HG02870 (cell line): ENCODE results near the gene EIF2B1.
"Not testable (repeated sequence)": the region's sequence is repeated elsewhere in the genome, so short reads cannot be mapped to it uniquely, and the experiment has no call there.

Source experiments
- ATAC-seq: cut with Tn5 transposase; IDR thresholded peaks from one replicate; pipeline ENCODE4 v1.9.1; 2021; ENCODE audit warnings: mild to moderate bottlenecking, moderate library complexity; ENCODE audit not compliant: unreplicated experiment

The EIF2B1 gene

DNA sequence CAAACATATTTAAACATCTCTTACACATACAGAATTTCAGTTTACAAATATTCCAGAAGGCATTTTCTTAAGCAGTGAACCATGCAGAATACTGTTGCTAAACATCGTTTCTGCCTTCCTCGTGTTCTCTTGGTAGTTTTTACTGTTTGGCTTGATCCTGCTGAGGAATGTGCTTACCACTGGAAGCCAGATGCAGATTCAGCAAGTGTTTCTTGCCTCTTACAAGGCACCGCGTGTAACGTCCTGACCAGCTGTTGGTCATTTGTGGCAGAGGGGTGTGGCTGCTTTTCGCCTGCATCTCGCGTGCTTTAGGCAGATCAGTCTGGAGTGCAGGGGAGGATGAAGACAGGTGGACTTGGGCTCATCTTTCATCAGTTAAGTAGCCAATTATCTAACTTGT, 12.4 kb downstream of the EIF2B1 start:
- no peak for ATAC-seq

DNA sequence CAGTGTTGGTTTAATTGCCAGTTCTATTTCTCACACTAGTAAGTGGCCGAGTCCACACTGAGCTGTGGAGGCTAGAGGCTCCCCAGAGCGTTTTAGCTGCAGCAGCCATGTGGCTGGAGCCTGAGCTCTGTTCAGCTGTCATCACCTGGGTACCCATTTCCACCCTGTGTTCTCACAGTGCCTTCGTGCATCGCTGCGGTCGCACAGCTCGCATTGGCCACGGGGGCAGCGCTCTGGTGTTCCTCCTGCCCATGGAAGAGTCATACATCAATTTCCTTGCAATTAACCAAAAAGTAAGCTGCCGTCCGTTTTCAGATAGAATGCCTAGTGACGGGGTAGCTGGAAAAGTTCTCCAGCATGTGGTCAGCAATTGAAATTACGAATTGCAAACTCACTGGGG, 15.9 kb downstream of the EIF2B1 start:
- ATAC-seq = no peak

GRCh38 chr12:123617144-123617543, 16.3 kb downstream of the EIF2B1 start:
- ATAC-seq = no peak

- ATAC-seq = no peak
Measured at GRCh38 chr12:123614531-123614930, 19.0 kb downstream of the EIF2B1 start.

DNA sequence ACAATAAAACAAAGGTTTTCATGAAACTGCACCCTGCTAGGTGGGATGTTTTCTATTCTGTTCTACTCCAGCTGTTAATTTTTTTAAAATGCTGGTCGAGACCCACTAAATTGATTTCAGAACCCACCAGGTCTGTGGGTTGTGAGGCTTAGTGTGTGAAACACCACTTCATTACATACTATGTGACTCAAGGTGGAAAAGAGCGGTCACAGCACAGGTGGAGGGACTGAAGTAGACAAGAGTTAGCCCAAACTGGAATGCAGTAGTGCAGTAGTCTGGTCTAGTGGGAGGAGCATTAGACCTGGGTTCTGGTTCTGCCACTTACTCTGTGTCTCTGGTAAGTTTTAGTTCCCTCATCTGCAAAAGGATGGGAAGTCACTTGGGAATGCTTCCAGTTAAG, 19.4 kb downstream of the EIF2B1 start:
- ATAC-seq = no peak

GRCh38 chr12:123608182-123608581, 25.3 kb downstream of the EIF2B1 start:
- no peak for ATAC-seq

DNA sequence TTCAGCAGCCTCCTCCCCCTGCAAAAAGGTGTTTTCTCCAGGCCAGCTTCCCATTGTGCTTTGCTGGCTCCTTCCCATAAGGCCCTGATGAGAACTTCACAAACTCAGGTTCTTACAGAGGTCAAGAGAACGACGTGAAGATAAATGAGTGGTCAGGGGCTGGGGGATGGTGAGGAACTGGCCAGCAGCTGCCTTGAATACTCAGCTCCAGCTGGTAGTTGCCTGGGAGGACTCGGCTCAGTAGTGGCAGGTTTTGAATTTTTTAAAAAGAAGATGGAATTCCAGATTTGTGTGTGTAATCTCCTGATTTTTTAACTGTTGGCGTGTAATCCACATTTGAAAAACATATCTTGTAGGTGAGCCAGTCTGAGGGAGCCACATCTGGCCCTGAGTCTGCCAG, 25.7 kb downstream of the EIF2B1 start:
- ATAC-seq = no peak

GRCh38 chr12:123603495-123603894, 30.0 kb downstream of the EIF2B1 start:
- not testable (repeated sequence) for ATAC-seq

GRCh38 chr12:123602651-123603195, 30.8 kb downstream of the EIF2B1 start:
- no peak for ATAC-seq

DNA sequence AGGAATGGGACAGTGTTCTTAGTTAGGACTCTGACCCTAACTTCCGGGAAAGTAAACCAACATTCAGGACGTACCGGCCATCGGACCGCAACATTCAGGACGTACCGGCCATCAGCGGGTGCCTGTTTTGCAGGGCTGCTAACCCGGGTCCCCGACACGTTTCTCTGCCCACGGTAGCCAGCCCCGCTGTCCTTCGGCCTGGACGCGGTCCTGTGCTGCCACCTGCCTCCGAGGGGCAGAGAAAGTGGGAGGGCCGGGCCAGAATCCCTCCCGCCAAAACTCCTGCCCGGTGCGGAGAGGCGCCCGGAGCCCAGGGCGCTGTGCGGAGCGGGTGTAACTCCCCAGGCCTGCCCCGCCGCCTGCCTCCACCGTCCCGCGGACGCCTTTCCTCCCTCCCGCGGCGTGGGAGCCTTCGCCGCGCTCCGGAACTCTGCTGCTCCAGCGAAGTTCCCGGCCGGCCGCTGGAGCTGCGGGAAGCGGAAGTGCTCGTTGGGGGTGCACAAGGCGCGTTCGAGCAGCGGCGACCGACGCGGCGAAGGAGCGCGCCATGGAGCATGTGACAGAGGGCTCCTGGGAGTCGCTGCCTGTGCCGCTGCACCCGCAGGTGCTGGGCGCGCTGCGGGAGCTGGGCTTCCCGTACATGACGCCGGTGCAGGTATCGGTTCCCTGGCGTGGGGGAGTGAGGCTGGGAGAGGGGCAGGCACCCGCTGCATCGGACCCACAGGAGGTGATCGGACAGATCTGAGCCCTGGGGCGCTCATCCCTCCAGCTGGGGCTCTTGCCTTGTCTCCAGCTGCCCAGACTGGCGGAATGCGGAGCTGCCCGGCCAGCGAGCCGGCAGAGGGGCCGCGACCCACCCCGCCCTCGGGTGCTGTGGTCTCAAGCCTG, 31.6 kb downstream of the EIF2B1 start, which contains the start of gene DDX55:
Gene DDX55 (plus strand): TSS at position 498 of the 888 bp plus-strand sequence. CDS start 50 bp downstream, at position 548.
- peak; percentile 80 for ATAC-seq

DNA sequence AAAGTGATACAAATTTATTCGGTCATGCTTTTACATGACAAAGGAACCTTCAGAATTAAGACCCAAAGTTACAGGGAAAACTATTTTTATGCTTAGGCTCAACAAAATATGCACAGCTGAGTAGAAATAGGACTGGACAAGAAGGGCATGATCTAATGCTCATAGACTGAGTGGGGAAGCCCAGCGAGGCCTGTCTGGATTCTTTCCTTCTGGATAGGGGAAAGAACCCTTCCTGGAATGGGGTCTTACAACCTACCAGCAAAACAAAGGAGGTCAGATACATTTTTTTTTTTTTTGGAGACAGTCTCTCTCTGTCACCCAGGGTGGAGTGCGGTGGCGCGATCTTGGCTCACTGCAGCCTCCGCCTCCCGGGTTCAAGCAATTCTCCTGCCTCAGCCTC, 33.8 kb downstream of the EIF2B1 start:
- no peak for ATAC-seq

DNA sequence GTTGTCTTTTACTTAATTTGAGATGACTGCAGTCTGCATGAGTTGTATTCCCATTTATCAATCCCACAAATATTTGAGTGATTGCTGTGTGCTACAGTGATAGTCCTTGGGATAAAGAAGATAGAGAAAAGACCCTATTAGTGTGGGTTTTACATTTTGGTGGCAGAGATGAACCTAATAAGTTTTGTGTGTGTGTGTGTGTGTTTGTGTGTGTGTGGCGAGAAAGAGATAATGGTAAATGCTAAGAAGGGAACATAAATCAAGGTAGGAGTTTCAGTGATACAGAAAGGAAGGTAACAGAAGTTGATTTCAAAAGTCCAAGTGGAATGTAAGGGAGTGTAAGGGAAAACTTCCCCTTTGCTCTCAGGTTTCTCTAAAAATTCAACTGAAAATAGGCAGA, 34.2 kb downstream of the EIF2B1 start:
- no peak for ATAC-seq

- no peak for ATAC-seq
Measured at GRCh38 chr12:123598522-123598921, 35.0 kb downstream of the EIF2B1 start.

- ATAC-seq = no peak
Measured at GRCh38 chr12:123597100-123597499, 36.4 kb downstream of the EIF2B1 start.

DNA sequence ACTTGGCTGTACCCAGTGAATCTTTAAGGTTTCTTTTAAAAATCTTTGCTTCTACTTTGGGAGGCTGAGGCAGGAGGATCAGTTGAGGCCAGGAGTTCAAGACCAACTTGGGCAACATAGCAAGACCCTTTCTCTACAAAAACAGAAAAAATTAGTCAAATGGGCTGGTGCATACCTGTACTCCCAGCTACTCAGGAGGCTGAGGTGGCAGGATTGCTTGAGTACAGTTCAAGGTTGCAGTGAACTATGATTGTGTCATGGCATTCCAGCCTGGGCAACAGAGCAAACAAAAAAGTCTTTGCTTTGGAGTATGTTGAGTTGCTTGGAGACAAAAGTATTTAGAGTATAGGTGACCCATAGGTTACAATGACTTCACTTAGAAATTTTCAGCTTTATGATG, 37.8 kb downstream of the EIF2B1 start:
- no peak for ATAC-seq

GRCh38 chr12:123591702-123592481, 41.6 kb downstream of the EIF2B1 start:
- ATAC-seq = no peak

DNA sequence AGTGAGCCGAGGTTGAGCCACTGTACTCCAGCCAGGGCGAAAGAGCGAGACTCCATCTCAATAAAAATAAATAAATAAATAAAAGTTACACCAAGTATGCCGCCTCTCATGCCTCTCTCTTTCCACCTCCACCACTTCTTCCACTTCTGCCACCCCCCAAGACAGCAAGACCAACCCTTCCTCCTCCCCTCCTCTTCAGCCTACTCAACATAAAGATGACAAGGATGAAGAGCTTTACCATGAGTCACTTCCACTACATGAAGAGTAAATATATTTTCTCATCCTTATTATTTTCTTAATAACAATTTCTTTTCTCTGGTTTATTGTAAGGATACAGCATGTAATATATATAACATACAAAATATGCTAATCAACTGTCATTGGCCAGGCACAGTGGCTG, 52.7 kb downstream of the EIF2B1 start:
- ATAC-seq = no peak

GRCh38 chr12:123578829-123579228, 54.7 kb downstream of the EIF2B1 start:
- not testable (repeated sequence) for ATAC-seq

GRCh38 chr12:123578243-123578642, 55.2 kb downstream of the EIF2B1 start:
- no peak for ATAC-seq

GRCh38 chr12:123576611-123577010, 56.9 kb downstream of the EIF2B1 start:
- ATAC-seq = no peak

- ATAC-seq = no peak
Measured at GRCh38 chr12:123573870-123574269, 59.6 kb downstream of the EIF2B1 start.

GRCh38 chr12:123572391-123572790, 61.1 kb downstream of the EIF2B1 start:
- no peak for ATAC-seq
